Liver (tissue), 9 donors: Measurements from ENCODE around the gene PBOV1. TPM values are rescaled to one million over a fixed set of nuclear protein-coding genes. Genes with fewer than 3 reads are reported as not detected.

Experiments
- DNase-seq: peaks from one replicate; pipeline ENCODE4 v3.0.0-alpha.2; 2017; ENCODE audit warnings: low spot score
- H3K27ac ChIP-seq, 2 donors: one replicate each; pipeline ENCODE4 v1.7.0; 2013; ENCODE audit warnings: inconsistent platforms in 2 of 2, low read length in 2 of 2, control low read depth in 1 of 2, low read depth in 1 of 2, mild to moderate bottlenecking in 1 of 2
- H3K27me3 ChIP-seq, 4 donors: one replicate each; pipeline versions ENCODE4 v1.6.1 to v1.7.0; 2013; ENCODE audit warnings: low read length in 3 of 4, inconsistent platforms in 1 of 4, mild to moderate bottlenecking in 1 of 4, moderate library complexity in 1 of 4; ENCODE audit not compliant: control insufficient read depth in 4 of 4, insufficient read depth in 4 of 4
- H3K36me3 ChIP-seq, 4 donors: one replicate each; pipeline versions ENCODE4 v1.6.1 to v1.7.0; 2013; ENCODE audit warnings: low read length in 3 of 4, mild to moderate bottlenecking in 3 of 4, low read depth in 1 of 4, moderate library complexity in 1 of 4; ENCODE audit not compliant: control insufficient read depth in 4 of 4, insufficient read depth in 3 of 4
- H3K4me1 ChIP-seq, 4 donors: one replicate each; pipeline versions ENCODE4 v1.6.1 to v1.7.0; 2013; ENCODE audit warnings: low read length in 3 of 4, mild to moderate bottlenecking in 3 of 4, moderate library complexity in 1 of 4; ENCODE audit not compliant: control insufficient read depth in 4 of 4, insufficient read depth in 4 of 4
- H3K4me3 ChIP-seq, 3 donors: one replicate each; pipeline versions ENCODE4 v1.6.1 to v1.7.0; 2013; ENCODE audit warnings: low read length in 3 of 3, control low read depth in 1 of 3, low read depth in 1 of 3, mild to moderate bottlenecking in 1 of 3
- H3K9ac ChIP-seq, 2 donors: one replicate each; pipeline ENCODE4 v1.7.0; 2013; ENCODE audit warnings: low read length in 2 of 2, mild to moderate bottlenecking in 2 of 2, moderate library complexity in 2 of 2, control low read depth in 1 of 2, low read depth in 1 of 2
- H3K9me3 ChIP-seq, 4 donors: one replicate each; pipeline versions ENCODE4 v1.6.1 to v1.7.0; 2013; ENCODE audit warnings: low read length in 3 of 4; ENCODE audit not compliant: control insufficient read depth in 4 of 4
- EGR1 ChIP-seq, 2 donors: IDR thresholded peaks; 2 replicates each; pipeline ENCODE4 v1.6.1; 2016 to 2018; ENCODE audit warnings: antibody characterized with exemption in 2 of 2, low read depth in 2 of 2
- FOXA2 ChIP-seq: IDR thresholded peaks from 2 replicates; pipeline ENCODE4 v1.6.1; 2016; ENCODE audit warnings: antibody characterized with exemption
- GABPA ChIP-seq, 2 donors: IDR thresholded peaks in 1 of 2; conservative IDR thresholded peaks in 1 of 2; 2 replicates each; pipeline ENCODE4 v1.6.1; 2016; ENCODE audit warnings: antibody characterized with exemption in 2 of 2, mild to moderate bottlenecking in 1 of 2, moderate library complexity in 1 of 2
- HNF4A ChIP-seq, 2 donors: conservative IDR thresholded peaks; 2 replicates each; pipeline ENCODE4 v1.6.1; 2016; ENCODE audit warnings: antibody characterized with exemption in 2 of 2, mild to moderate bottlenecking in 2 of 2
- JUND ChIP-seq, 2 donors: IDR thresholded peaks; 2 replicates each; pipeline ENCODE4 v1.6.1; 2016; ENCODE audit warnings: antibody characterized with exemption in 2 of 2
- NR2F2 ChIP-seq: IDR thresholded peaks from 2 replicates; pipeline ENCODE4 v1.6.1; 2016; ENCODE audit warnings: antibody characterized with exemption
- RAD21 ChIP-seq, 2 donors: IDR thresholded peaks; 2 replicates each; pipeline ENCODE4 v1.6.1; 2016; ENCODE audit warnings: antibody characterized with exemption in 2 of 2, mild to moderate bottlenecking in 2 of 2
- RXRA ChIP-seq, 2 donors: IDR thresholded peaks; 2 replicates each; pipeline ENCODE4 v1.6.1; 2017 to 2018; ENCODE audit warnings: antibody characterized with exemption in 2 of 2, mild to moderate bottlenecking in 1 of 2
- SP1 ChIP-seq: IDR thresholded peaks from 2 replicates; pipeline ENCODE4 v1.6.1; 2018; ENCODE audit warnings: antibody characterized with exemption, mild to moderate bottlenecking
- WGBS: extraction: QIAGEN DNeasy Blood & Tissue Kit; methylation state at CpG from one replicate; pipeline ENCODE4 v1.1.7; 2013; 5-methylcytosine and 5-hydroxymethylcytosine counted together
- polyA plus RNA-seq, 2 donors: library from polyadenylated mRNA; stranded (reverse) in 1 of 2; unstranded in 1 of 2; fragments of 200-250 nt in 1 of 2; fragments of >200 nt in 1 of 2; fragmentation: Nextera tagmentation in 1 of 2; extraction: Ambion mirVana in 1 of 2; gene quantifications; one replicate each; pipeline versions ENCODE4 v1.2.1 to v1.2.3, GENCODE V29; 2013 to 2015
- total RNA-seq, 2 donors: library from RNA; depleted of rRNA; stranded (reverse); fragments of >200 nt; gene quantifications; one replicate each; pipeline ENCODE4 v1.2.3, GENCODE V29; 2014
- TF ChIP-seq, protein P1 (sequence below): IDR thresholded peaks from 2 replicates; pipeline ENCODE4 v1.6.1; 2016; ENCODE audit warnings: antibody characterized with exemption, mild to moderate bottlenecking
- TF ChIP-seq, protein P2 (sequence below): IDR thresholded peaks from 2 replicates; pipeline ENCODE4 v1.6.1; 2016; ENCODE audit warnings: antibody characterized with exemption
- TF ChIP-seq, protein P3 (sequence below): IDR thresholded peaks from 2 replicates; pipeline ENCODE4 v1.6.1; 2016; ENCODE audit warnings: antibody characterized with exemption
- TF ChIP-seq, protein P4 (sequence below): fragments of 150-350 bp; IDR thresholded peaks from 2 replicates; pipeline ENCODE4 v1.5.1; 2017; ENCODE audit warnings: improper control_type of control experiment, low read depth, low read length; ENCODE audit not compliant: missing input control
- donor health status: healthy.
- donor health status: healthy.
- donor health status: healthy.
- donor health status: healthy.
- donor health status: healthy.

The PBOV1 gene
- total and polyA plus RNA-seq, 4 donors = not detected

DNA sequence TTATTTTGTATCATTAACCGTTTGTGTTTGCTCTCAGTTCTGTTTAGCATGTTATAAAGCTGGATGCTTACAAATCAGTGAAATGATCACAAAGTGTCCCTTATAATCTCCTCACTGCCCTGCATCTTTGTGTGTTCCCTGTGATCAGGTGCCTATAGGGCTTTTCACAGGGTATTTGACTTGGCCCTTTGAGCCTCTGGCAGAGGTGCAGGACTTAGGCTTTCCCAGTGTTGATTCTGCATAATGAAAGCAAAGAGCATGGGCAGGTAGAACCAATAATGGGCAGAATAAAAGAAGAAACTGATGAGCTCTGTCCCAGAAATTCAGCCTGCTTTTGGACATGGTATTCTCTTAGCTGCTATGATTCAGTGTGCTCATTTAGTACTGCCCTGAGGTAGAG, 16.9 kb upstream of the PBOV1 start (continued):
- TF ChIP-seq, protein P1, sequence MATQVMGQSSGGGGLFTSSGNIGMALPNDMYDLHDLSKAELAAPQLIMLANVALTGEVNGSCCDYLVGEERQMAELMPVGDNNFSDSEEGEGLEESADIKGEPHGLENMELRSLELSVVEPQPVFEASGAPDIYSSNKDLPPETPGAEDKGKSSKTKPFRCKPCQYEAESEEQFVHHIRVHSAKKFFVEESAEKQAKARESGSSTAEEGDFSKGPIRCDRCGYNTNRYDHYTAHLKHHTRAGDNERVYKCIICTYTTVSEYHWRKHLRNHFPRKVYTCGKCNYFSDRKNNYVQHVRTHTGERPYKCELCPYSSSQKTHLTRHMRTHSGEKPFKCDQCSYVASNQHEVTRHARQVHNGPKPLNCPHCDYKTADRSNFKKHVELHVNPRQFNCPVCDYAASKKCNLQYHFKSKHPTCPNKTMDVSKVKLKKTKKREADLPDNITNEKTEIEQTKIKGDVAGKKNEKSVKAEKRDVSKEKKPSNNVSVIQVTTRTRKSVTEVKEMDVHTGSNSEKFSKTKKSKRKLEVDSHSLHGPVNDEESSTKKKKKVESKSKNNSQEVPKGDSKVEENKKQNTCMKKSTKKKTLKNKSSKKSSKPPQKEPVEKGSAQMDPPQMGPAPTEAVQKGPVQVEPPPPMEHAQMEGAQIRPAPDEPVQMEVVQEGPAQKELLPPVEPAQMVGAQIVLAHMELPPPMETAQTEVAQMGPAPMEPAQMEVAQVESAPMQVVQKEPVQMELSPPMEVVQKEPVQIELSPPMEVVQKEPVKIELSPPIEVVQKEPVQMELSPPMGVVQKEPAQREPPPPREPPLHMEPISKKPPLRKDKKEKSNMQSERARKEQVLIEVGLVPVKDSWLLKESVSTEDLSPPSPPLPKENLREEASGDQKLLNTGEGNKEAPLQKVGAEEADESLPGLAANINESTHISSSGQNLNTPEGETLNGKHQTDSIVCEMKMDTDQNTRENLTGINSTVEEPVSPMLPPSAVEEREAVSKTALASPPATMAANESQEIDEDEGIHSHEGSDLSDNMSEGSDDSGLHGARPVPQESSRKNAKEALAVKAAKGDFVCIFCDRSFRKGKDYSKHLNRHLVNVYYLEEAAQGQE = no peak
- TF ChIP-seq, protein P2, sequence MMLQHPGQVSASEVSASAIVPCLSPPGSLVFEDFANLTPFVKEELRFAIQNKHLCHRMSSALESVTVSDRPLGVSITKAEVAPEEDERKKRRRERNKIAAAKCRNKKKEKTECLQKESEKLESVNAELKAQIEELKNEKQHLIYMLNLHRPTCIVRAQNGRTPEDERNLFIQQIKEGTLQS = no peak
- TF ChIP-seq JUND (IDR thresholded peaks at IDR 0.05) = no peak

DNA sequence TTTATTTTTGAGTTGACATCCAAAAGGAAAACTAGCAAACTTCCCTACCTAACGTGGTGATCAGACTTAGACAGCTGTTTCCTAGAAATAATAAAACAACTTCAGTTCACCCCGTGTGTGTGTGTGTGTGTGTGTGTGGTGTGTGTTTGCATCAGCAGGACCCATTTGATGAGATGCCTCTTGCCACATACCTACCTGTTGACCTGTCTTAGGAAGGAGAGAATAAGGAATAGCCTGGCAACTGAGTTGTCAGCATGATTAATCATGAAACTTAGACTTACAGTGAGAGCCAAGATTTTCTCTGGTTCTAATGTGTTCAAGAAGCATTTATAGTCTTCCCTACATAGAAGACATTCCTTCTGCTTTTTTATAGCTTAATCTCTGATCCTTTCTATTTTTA, 16.1 kb upstream of the PBOV1 start:
- WGBS = 67% methylated on average over 2 of the region's 2 CpGs

DNA sequence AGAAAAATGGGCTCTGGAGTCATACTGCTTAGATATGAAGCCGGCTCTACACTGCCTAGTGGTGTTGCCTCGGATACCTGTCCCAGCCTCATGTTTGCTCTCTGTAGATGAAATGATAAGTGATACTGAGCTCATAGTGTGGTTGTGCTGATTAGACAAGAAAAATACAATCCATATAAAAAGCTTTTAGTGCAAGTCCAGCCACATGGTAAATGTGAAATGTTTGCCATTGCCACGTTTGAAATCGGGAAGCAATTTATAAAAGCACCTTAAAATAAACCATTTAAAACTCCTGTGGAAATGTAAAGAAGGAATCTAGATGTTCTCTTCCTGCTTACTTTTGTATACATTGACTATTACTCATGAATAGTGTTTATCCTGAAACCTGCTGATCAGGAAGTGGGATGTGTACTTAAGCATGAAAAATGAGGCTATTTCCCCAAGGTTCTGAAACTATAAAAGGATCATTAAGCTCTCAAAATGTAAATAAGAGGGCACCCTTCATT, 13.1 kb upstream of the PBOV1 start:
- H3K27me3 ChIP-seq = no peaks in the 10 kb centered on the region
- peaks cover 0 to 4% (median under 1%) of the 10 kb centered on the region in 4 donors for H3K4me1 ChIP-seq
- H3K9ac ChIP-seq = no peak overlapping the region
- no peak for DNase-seq
- no peaks in the 10 kb centered on the region for H3K36me3 ChIP-seq
- H3K27ac ChIP-seq = no peak overlapping the region
- H3K9me3 ChIP-seq = no peaks in the 10 kb centered on the region
- TF ChIP-seq, protein P3, sequence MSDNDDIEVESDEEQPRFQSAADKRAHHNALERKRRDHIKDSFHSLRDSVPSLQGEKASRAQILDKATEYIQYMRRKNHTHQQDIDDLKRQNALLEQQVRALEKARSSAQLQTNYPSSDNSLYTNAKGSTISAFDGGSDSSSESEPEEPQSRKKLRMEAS = no peak
- TF ChIP-seq RAD21 (IDR thresholded peaks at IDR 0.05) = no peak
- no peak for TF ChIP-seq EGR1 (IDR thresholded peaks at IDR 0.05; ENCODE audit: low read depth in 2 of 2)
- TF ChIP-seq SP1 = no peak
- WGBS = 38% methylated on average over 4 of the region's 4 CpGs
- H3K4me3 ChIP-seq = no peak overlapping the region

More for the DNA sequence above, 16.1 kb upstream of the PBOV1 start:
- TF ChIP-seq, protein P3 = no peak
- TF ChIP-seq JUND (IDR thresholded peaks at IDR 0.05) = no peak
- TF ChIP-seq HNF4A (conservative IDR thresholded peaks at IDR 0.05) = no peak
- no peak for TF ChIP-seq FOXA2
- TF ChIP-seq NR2F2 = no peak
- TF ChIP-seq, protein P4, sequence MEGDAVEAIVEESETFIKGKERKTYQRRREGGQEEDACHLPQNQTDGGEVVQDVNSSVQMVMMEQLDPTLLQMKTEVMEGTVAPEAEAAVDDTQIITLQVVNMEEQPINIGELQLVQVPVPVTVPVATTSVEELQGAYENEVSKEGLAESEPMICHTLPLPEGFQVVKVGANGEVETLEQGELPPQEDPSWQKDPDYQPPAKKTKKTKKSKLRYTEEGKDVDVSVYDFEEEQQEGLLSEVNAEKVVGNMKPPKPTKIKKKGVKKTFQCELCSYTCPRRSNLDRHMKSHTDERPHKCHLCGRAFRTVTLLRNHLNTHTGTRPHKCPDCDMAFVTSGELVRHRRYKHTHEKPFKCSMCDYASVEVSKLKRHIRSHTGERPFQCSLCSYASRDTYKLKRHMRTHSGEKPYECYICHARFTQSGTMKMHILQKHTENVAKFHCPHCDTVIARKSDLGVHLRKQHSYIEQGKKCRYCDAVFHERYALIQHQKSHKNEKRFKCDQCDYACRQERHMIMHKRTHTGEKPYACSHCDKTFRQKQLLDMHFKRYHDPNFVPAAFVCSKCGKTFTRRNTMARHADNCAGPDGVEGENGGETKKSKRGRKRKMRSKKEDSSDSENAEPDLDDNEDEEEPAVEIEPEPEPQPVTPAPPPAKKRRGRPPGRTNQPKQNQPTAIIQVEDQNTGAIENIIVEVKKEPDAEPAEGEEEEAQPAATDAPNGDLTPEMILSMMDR = no peak
- no peak for TF ChIP-seq GABPA (IDR thresholded peaks at IDR 0.05 in 1 of 2, conservative IDR thresholded peaks at IDR 0.05 in 1 of 2)
- TF ChIP-seq RXRA (IDR thresholded peaks at IDR 0.05) = no peak
- Histone ChIP-seq H3K9ac (no peak overlapping the region), H3K9me3 (no peaks in the 10 kb centered on the region), H3K27ac (no peak overlapping the region), H3K4me3 (no peak overlapping the region), H3K4me1 (peaks cover 0 to 1% (median 0%) of the 10 kb centered on the region in 4 donors), H3K27me3 (no peaks in the 10 kb centered on the region), H3K36me3 (no peaks in the 10 kb centered on the region)
- DNase-seq = no peak
